H54 (cell line): ENCODE results near the gene CSRP3.

Experiments
- DNase-seq: peaks from one replicate; pipeline ENCODE4 v3.0.0; 2011; ENCODE audit warnings: low spot score, mixed read lengths; ENCODE audit not compliant: insufficient read length
- FAIRE-seq: peaks from 3 replicates; lab custom pipeline; 2011; peaks lifted over from hg19 to GRCh38; lab: Jason Lieb, UNC
- POLR2A ChIP-seq: IDR thresholded peaks from 2 replicates; pipeline ENCODE4 v1.6.1; 2011; ENCODE audit warnings: low read depth, mild to moderate bottlenecking, low read length

Gene CSRP3

DNA sequence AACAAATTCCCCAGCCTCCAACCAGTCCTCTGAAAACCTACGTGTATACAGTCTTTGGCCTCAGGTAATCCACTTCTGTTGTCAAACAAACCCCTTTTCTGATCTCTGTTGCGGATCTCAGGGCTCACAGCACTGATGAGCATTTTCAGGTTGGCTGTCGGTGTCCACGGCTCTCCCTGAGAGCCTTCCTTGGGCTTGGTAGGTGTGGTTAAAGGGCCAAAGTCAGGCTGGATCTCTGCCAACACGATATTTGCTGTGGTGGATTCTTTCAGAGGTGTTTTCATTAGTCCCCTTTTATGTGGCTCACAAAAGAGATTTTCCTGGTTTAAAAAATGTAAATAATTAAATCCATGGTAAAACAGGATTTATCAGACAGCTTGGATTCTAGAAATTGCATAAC, 36.0 kb upstream of the CSRP3 start:
- no peak for TF ChIP-seq POLR2A
- DNase-seq (no peak), FAIRE-seq (no peak)

DNA sequence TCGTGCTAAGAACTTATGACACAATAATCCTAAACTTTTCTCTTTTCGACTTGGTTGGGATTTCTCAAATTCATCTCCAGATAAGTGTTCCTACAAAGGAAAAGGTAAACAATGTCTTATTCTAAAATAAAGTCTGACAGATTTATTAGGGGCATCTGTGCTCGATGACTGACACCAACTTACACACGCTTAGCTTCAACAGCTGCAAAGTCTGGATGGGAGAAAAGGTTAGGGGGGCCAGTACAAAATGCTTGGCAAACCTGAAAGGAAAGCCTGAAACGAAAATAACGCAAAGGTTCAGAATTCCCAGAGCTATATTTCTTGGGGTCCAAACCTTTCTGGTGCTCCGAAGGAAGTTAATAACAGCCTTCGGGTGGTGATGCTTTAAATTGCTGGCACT, 35.6 kb upstream of the CSRP3 start:
- FAIRE-seq = no peak
- DNase-seq = no peak
- TF ChIP-seq POLR2A = no peak

DNA sequence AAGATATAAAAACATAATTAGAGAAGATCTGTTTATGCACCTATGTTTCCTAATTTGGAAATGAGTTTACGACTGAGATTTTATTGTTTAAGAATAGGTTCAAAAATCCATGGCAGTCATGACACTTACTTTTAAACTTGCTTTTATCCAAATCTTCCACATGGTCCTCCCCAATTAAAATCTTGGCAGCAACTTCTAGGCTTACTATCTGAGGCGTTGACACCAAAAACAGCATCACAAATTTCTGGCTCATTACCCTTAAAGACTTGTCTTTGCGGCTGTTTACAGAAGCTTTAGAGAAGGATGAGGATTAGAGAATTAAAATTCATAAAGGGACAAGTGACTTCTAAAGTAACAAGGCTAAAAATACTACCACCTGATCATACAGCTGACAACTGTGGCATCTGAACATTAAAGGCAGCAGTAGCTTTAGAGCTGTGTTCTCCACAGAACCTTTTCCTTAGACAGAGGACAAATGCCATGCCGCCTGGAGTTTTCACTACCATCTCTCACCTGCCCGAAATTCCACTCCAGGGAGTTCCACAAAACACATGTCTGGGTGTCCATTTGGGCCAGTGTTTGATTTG, 32.5 kb upstream of the CSRP3 start:
- DNase-seq = no peak

DNA sequence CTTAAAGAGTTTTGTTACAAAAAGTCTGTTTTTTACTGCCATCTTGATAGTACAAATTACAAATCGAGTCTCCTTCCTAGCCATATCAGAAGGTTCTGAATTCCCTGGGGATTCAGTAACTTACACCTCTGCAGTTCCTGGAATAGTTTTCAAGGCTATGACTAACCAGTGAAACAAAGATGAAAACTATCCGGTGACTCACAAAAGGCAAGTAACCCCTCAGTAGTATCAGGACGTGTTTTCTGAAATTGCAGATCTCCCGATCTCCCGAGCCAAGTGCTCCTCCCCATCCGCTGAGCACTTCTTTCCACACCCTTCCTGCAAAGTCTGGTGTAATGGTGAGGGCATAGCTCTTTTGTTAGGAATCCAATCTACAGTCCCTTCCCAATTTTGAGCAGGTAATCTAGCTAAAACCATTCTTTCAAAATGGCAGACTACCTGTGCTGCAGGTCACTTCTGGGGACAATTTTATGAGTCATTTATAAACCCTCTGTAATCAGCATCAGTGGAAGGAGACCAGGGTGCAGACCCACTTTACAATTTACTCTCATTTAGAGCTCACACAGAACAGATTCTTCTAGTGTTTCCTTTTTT, 31.2 kb upstream of the CSRP3 start:
- DNase-seq (peak; percentile 46), FAIRE-seq (peak; percentile 94)
- TF ChIP-seq POLR2A = no peak

More for the DNA sequence above, 32.5 kb upstream of the CSRP3 start:
- FAIRE-seq = no peak
- no peak for TF ChIP-seq POLR2A

DNA sequence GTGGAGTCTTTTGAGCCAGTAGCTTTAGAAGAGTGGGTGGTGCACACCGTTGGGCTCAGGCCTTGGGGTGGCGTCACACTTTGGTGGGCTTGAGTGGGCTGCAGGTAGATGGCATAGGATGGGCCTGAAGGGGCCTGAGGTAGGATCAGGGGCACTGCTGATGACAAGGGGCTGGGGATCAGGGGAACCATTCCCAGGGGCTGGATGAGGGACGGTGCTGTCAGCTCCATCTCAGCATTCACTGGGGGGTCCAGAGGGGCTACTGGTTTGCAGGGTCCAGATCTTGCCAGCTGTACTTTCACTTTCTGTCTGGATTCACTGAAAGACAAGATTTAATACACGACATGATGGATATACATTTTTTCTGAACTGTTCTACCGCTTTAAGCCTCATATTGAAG, 27.9 kb upstream of the CSRP3 start:
- FAIRE-seq (no peak), DNase-seq (no peak)
- no peak for TF ChIP-seq POLR2A

DNA sequence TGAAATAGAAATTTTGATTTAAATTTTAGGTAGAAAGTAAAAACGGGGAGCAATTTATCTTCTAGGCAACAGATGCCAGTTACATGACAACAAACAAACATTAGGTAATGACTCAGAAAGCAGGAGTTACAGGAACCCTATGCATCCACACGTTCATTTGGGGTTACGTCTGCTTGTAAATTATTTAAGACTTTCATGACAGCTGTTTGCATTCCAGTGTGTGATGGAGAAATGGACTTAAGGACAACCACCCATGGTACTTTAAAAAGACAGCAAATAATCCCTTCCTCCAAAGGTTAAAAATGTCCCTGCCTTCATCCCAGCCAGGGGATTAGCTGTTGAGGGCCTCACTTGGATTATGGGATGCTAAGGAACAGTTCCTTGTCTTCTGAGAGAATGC, 27.2 kb upstream of the CSRP3 start:
- FAIRE-seq (no peak), DNase-seq (no peak)
- no peak for TF ChIP-seq POLR2A

DNA sequence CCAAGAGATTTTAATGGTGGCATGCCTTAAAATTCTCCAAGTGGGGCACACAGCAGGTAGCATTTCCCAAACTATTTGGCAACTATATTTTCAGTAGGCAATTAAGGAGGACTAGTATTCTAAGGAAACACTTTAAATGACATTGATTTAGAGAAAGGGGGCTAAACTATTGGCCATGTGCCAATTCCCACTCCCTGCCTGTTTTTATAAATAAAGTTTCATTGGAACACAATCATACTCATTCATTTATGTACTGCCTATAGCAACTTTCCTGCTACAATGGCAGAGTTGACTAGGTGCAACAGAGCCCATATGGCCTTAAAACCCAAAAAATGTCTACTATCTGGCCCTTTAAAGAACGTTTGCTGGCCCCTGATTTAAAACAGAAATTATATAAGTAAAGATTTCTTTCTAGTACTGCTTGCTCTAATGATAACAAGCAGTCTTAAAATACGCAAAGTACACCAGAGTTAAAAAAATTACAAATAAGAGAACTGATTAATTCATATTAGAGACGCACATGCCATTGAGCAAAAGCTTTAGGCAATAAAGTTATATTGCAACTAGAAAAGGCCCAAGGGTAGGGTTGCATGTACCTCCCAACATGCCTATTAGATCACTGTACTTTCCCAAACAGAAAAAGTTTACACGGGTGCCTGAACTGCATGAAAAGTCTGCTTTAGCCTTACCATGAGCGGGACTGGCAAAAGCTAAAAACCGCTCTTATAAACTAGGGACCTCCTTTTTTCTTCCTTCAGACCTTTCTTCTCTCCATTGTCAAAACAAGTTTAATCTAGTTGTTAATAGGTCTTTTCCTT, 24.8 kb upstream of the CSRP3 start:
- DNase-seq (no peak), FAIRE-seq (no peak)
- no peak for TF ChIP-seq POLR2A

DNA sequence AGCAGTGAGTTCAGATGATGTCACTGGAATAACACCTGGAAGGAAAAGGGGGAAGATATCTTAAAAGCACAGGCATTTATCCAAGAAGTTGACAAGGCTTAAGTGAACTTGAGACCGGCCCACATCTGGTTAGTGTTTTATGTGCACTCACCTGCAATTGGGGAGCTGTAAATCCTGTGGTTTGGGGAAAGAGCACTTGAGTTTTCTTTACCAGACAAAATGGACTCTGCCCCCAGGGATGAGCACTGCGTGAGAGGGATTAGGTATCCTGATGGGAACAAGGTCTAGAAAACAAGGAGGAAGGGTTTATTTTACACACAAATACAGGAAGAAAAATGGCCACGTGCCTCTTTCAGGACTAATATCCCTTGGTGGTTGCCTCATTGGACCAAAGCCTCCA, 23.8 kb upstream of the CSRP3 start:
- FAIRE-seq (no peak), DNase-seq (no peak)
- TF ChIP-seq POLR2A = no peak

DNA sequence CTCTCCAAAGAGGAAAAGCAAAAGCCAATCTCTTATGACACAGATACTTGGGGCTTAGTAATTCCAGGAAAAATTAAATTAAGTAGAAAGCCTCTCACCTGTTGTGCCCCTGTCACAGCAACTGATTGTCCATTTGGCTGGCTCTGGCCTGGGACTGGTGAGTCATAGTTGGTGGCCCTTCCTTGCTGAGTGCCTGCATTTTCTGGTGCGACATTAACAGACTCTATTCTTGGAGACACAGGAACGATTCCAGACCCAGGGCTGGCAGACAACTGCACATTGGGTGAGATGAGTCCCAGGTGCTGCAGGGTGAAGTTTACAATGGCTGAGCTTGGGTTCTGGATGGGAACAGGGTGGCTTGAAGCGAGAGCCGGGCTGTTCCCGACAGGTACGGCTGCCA, 23.3 kb upstream of the CSRP3 start:
- TF ChIP-seq POLR2A = no peak
- no peak for FAIRE-seq

DNA sequence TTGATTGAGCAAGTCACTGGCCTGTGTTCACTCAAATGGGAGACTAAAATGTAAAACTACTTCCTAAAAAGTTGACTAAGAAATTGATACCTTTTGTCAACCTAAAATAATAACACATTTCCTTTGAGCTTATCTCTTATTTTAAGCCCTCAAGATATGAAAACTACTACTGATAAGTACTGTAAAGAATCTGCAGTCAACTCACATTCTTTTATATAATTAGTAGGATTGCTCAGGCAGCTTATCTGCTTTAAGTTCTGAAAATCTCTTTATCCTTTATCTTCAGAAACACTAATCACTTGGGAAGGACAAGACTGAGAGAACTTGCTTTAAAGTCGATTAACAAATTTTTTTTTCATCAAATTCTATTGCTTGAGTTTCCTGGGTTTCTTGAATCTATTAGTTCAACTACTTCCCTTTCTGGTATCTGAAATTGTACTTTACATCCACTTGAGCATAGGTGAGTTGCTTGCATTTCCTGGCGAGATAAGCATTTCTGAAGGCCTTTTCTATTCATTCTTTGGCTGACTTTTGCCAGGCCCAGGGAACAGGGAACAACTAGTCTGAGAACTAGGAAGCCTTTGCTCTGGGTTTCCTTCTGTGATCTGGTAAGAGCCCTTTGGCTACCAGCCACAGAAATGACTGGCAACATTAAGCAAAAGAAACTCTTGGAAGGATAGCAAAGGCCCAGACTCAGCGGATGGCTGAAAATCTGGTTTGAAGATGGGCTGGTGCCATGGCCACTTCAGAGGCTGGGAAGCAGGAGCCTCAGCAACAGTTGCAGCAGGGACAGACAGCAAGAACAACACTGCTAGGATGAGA, 19.3 kb upstream of the CSRP3 start:
- no peak for FAIRE-seq
- TF ChIP-seq POLR2A = no peak
- no peak for DNase-seq

More for the DNA sequence above, 23.3 kb upstream of the CSRP3 start:
- DNase-seq = no peak

DNA sequence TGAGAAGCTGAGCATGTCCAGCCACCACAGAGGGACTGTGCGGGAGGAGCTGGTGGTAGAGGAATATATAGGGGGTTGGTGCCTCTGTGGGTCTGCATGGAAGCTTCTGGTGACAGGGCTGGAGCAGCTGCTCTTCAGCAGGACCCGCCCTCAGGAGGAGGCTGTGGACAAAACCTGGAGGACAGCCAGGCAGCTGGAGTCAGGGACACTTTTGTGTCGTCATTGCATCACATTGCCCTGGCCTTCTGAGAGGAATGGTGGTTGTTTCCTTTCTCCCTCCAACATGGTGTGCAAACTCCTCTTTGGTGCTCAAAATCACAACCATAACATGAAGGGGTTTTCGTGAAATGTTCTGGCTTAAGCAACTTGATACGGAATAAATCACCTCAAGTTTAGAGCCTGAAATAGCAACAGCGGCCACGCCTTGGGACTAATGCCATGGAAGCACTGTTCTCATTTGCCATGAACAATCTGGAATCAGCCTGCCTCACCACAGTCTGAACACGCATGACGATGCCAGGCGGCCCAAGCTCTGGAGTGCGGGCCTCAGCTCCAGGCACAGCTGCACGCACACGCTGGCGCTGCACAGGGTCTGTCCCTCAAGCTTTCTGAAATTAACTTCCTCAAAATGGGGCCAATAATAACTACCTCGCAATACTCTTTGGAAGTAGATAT, 17.1 kb upstream of the CSRP3 start:
- DNase-seq = no peak
- no peak for FAIRE-seq
- no peak for TF ChIP-seq POLR2A

DNA sequence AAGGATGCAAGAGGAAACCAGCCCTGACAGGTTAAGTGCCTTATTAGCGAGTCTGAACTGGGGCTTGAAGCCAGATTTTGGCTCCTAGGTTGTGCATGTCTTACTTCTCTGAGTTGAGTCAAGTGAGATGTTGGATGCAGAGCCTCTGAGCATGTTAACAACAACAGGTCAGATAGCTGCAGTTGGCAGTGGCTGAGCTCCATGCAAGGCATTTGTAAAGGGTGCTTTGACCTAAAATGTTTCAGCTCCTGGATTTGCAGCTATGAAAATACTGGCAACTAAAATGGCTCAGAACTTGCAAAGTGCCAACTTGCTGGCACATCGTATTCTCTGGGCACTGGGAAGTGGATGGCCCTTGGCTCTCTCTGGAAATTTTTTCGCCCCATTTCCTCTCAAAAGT, 16.4 kb upstream of the CSRP3 start:
- FAIRE-seq (no peak), DNase-seq (no peak)
- TF ChIP-seq POLR2A = no peak

DNA sequence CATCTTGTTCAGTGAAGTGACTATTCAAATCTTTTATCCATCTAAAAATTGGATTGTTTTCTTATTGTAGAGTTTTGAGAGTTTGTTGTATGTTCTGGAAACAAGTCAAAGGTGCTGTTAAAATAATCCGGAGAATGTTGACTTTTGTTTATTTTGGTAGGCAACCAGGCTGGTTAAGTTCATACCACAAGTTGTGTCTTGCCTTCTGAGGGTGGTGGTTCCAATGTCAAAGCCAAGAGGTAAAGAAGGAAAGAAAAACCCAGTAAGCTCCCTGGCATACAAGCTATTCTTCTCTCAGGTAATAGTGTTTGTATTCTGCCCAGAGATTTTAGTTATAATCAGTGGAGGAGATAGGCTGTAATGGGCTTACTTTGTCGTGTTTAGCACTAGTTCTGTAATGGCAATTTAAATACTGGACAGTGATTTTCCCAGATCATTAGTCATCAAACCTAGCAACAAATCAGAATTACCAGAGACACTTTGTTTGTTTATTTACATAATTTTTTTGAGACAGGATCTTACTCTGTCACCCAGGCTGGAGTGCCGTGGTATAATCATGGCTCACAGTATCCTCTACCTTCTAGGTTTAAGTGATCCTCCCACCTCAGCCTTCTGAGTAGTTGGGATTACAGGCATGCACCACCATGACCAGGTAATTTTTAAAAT, 15.1 kb upstream of the CSRP3 start:
- FAIRE-seq (no peak), DNase-seq (no peak)

More for the DNA sequence above, 15.1 kb upstream of the CSRP3 start:
- no peak for TF ChIP-seq POLR2A
